Mesodermal cell (in vitro differentiated cells): ENCODE results near the gene ANXA6.
"Not testable (repeated sequence)": the region's sequence is repeated elsewhere in the genome, so short reads cannot be mapped to it uniquely, and the experiment has no call there.

Experiments
- H3K27ac ChIP-seq: 2 replicates; pipeline ENCODE4 v1.7.0; 2013; ENCODE audit warnings: mild to moderate bottlenecking, low read depth, low read length, moderate library complexity; ENCODE audit not compliant: severe bottlenecking
- H3K36me3 ChIP-seq: 2 replicates; pipeline ENCODE4 v1.7.1; 2013; ENCODE audit warnings: mild to moderate bottlenecking, low read length, moderate library complexity; ENCODE audit not compliant: control insufficient read depth, insufficient read depth
- H3K4me1 ChIP-seq: one replicate; pipeline ENCODE4 v1.7.1; 2013; ENCODE audit warnings: mild to moderate bottlenecking, low read length; ENCODE audit not compliant: insufficient read depth, control insufficient read depth, poor library complexity, severe bottlenecking
- H3K4me3 ChIP-seq: 2 replicates; pipeline ENCODE4 v1.7.0; 2013; ENCODE audit warnings: low read length, control low read depth, mild to moderate bottlenecking; ENCODE audit not compliant: insufficient read depth, poor library complexity, severe bottlenecking; ENCODE audit errors: extremely low read depth
- H3K9me3 ChIP-seq: 2 replicates; pipeline ENCODE4 v1.7.1; 2013; ENCODE audit warnings: mild to moderate bottlenecking, low read length, moderate library complexity; ENCODE audit not compliant: control insufficient read depth
- WGBS, 2 experiments: methylation state at CpG; one replicate each; pipeline ENCODE4 v1.1.5; 2013; ENCODE audit warnings: missing lambda C conversion rate in 2 of 2; ENCODE audit not compliant: insufficient coverage in 2 of 2; 5-methylcytosine and 5-hydroxymethylcytosine counted together

ANXA6 gene

DNA sequence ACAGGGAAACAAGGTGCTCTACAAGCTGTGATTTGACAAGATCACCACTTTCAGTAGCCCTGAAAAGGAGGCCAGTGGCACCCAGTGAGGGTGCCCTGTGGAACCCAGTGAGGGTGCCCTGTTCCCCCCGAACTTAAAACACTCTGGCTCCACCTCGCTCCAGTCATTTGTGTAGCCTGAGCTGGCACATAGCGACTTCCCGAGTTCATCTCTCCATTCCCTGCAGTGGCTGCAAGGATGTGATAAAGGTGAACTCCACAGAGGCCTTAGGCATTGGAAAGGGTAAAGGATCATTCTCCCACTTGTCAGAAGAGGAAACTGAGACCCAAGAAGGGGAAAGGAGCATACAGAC, 21.9 kb upstream of the ANXA6 start:
- Histone ChIP-seq H3K36me3 (no peaks in the 10 kb centered on the region), H3K4me3 (no peak overlapping the region), H3K9me3 (no peaks in the 10 kb centered on the region), H3K4me1 (no peaks in the 10 kb centered on the region), H3K27ac (no peak overlapping the region)
- WGBS, 2 experiments = 93 to 95% methylated on average over 3 of the region's 4 CpGs

DNA sequence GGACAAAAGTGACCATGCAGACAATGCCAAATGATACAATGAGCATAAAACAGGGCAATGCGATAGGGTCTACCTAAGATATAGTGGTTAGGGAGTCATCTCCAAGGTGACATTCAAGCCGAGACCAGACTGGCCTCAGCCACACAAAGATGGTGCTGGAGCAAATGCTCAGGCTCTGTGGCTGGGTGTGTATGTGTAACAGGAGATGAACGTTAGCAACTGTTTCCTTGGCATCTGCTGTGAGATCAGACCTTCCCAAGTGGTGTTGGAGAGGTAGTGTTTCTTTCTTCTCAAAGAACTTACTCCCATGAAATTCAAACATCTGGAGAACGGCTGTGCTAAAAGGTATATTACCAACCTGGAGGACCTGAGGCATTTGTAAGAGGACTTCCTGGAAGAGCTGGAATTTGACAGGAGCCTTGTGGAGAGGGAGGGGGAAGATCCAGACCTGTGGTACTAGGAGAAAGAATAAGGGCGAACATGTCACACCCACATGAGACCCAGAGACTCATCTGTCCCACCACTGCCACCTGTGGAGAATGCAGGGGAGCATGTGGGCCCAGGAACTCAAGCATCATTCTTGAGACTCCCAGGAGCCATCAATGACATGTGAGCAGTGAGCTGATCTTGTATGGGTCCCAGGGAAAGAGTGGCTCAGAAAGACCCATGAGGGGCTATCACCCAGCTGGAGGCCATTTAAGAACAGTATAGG, 21.4 kb upstream of the ANXA6 start:
- no peaks in the 10 kb centered on the region for H3K4me1 ChIP-seq
- no peaks in the 10 kb centered on the region for H3K36me3 ChIP-seq
- H3K4me3 ChIP-seq = no peak overlapping the region
- no peaks in the 10 kb centered on the region for H3K9me3 ChIP-seq
- WGBS, 2 experiments = 92 to 100% methylated on average over 2 of the region's 5 CpGs
- no peak overlapping the region for H3K27ac ChIP-seq

DNA sequence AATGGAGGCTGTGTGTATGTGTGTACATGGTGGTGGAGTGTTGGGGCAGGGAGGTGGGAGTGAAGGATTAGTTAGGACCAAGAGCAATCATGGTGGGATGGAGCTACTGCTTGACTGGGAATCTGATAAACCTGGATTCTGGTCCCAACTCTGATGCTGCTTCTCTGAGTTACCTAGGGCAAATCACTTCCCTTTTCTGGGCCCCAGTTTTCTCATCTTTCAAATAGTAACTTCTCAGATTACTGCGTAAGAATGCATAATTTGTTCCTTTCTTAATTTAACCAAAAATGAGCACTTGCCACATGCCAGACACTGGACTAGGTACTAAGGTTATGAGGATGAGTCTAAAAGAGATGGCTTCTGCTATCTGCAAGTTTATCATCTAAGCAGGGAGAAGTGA, 20.8 kb upstream of the ANXA6 start:
- Histone ChIP-seq H3K4me3 (no peak overlapping the region), H3K4me1 (no peaks in the 10 kb centered on the region), H3K9me3 (no peaks in the 10 kb centered on the region), H3K36me3 (no peaks in the 10 kb centered on the region), H3K27ac (no peak overlapping the region)
- WGBS, 2 experiments = 100% methylated on average over 1 of the region's 1 CpG; no CpG with 5 or more reads in 1 of the 2 experiments

DNA sequence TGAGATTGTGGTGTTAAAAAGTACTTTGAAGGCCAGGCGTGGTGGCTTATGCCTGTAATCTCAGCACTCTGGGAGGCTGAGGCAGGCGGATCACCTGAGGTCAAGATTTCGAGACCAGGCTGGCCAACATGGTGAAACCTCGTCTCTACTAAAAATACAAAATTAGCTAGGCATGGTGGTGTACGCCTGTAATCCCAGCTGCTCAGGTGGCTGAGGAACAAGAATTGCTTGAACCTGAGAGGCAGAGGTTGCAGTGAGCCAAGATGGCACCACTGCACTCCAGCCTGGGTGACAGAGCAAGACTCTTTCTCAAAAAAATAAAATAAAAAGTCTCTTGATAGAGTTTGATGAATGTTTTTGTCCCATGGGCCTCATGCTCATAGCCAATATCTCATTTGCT, 18.7 kb upstream of the ANXA6 start:
- H3K4me3 ChIP-seq, H3K27ac ChIP-seq, H3K4me1 ChIP-seq, H3K9me3 ChIP-seq, H3K36me3 ChIP-seq: not testable (repeated sequence)
- WGBS, 2 experiments = 84 to 94% methylated on average over 4 to 5 of the region's 5 CpGs

DNA sequence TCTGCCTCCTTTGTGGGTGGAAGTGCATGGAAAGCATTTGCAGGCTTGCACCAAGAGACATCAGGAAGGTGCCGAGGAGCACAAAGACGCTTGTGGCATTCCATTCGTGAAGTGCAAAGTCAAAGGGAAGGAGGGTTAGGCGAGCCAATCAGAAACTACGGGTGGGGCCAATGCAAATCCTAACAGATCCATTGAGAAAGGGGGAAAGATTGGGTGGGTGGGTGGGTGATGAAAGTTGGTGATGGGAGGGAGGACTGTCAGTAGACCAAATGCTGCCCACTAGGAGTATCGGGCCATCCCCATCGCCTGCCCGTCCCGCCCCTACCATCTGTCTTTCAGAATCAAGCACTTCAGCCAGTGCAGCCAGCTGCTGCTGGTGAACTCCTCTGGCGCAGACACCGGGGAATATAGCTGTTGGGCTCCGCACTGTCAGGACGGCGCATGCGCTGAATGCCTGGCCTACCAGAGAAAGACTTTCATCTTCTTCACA, 17.1 kb upstream of the ANXA6 start:
- Histone ChIP-seq H3K4me1 (no peaks in the 10 kb centered on the region), H3K36me3 (no peaks in the 10 kb centered on the region), H3K4me3 (no peak overlapping the region), H3K27ac (no peak overlapping the region), H3K9me3 (no peaks in the 10 kb centered on the region)
- 87 to 90% methylated on average over 14 to 15 of the region's 15 CpGs for WGBS, 2 experiments

DNA sequence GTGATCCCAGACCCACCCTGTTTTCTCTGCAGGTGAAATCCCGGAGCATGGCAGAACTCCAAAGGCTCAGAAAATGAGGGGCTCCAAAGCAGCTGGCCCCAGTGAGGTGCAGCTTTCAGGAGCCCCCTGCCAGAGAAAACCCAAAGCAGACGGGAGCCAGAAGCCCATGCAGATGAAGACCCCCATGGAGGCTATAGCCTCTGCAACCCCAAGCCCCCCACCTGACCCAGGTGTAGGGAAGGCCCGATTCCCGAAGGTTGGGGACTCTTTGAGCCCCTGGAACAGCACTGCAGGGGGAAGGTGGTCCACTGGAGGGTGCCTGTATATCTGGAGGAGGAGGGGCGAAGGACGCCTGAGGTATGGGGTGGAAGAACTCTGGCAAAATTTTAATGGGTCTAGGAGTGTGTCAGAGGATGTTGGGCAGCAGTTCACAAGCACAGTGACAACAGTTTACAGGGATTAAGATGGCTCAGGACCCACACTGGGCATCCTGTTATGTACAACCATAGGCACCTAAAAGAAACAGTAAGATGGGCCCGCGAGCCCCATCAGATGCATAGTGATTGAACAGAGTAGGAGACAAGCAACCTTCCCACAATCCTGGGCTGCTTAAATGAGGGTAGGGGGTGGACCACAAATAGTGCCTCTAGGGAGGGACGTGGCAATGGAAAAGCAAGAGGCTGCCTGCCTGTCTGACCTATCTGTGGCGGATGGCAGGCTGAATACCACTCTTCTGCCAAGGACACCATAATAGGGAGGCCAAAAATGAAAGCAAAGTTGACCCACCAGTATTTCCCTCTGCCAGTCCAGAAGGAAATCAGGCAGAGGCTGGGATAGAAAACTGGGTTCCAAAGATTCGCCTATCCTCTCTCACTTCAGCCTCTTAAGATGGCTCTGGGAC, 16.4 kb upstream of the ANXA6 start:
- Histone ChIP-seq H3K9me3 (no peaks in the 10 kb centered on the region), H3K27ac (no peak overlapping the region), H3K4me3 (no peak overlapping the region), H3K36me3 (no peaks in the 10 kb centered on the region), H3K4me1 (no peaks in the 10 kb centered on the region)
- WGBS, 2 experiments = 98 to 100% methylated on average over 5 to 9 of the region's 11 CpGs

DNA sequence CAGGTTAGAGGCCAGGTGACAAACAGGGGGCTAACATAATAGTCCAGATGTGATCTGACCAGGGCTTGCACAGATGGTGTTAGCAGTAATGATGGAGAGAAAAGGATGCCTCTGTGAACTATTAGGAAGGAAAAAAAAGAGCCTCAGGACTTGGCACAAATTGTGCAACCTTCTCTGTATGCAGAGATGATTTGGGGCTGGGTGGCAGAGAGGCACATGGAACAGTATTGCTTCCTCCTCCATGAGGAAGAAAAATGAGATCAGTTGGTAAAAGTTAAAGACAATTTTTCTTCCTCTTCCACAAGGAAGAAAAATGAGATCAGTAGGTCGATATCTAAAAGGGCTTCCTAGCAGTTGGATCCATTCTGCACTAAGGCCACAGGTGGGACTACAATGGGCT, 13.9 kb upstream of the ANXA6 start:
- Histone ChIP-seq H3K36me3 (no peaks in the 10 kb centered on the region), H3K4me1 (no peaks in the 10 kb centered on the region), H3K27ac (no peak overlapping the region), H3K4me3 (no peak overlapping the region), H3K9me3 (no peaks in the 10 kb centered on the region)
- WGBS, 2 experiments = no CpG with 5 or more reads among the region's 1 CpG

DNA sequence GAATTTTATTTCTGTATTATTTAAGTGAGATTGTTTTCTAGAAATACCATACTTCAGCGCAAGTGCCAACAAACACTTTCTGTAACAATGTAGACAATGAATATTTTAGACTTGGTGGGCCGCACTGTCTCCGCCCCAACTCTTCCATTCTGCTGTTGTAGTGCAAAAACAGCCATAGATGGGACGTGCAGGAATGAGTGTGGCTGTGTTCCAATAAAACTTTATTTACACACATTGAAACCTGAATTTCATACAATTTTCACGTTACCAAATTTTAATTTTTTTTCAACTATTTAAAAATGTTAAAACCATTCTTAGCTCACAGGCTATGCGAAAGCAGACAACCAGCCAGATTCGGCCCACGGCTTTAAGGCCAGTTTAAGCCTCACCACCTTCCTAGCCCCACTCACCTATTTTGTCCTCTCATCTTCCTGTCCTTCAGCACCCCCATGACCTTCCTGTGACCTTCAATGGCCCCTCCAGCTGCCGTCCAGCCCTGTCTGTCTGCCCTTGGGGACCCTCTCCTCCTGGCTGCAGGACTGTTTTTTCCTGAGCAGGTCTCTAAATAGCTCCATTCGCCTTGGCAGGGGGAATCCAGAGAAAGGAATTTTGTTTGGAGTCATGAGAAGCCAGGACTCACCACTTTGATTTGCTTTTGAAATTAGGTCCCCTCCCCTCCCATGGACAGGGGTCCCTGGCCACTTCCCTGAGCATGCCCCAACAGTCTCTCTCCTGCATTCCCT, 11.2 kb upstream of the ANXA6 start:
- Histone ChIP-seq H3K9me3 (no peaks in the 10 kb centered on the region), H3K36me3 (no peaks in the 10 kb centered on the region), H3K27ac (no peak overlapping the region), H3K4me1 (no peaks in the 10 kb centered on the region), H3K4me3 (no peak overlapping the region)
- WGBS, 2 experiments = 81% methylated on average over 4 to 5 of the region's 10 CpGs

DNA sequence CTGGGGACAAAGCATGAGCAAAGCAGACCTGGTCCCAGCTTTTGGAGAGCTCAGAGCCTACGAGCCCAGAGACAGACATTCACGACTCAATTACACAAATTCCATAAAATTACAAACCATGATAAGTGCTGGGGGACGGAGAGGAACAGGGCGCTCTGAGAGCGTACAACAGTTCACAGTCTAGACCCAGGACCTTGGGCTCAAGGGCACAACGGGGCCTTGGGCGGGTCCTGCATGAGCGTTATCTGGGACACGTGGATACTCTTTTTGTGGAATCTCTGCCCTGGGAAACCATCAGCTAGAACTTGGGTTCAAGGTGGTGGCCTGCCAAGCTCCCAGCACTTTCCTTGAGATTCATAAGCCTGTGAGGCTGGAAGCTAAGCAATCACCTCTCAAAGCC, 9.4 kb upstream of the ANXA6 start:
- Histone ChIP-seq H3K9me3 (no peaks in the 10 kb centered on the region), H3K36me3 (no peaks in the 10 kb centered on the region), H3K4me1 (no peaks in the 10 kb centered on the region), H3K27ac (no peak overlapping the region), H3K4me3 (no peak overlapping the region)
- WGBS, 2 experiments = 90 to 95% methylated on average over 7 to 9 of the region's 9 CpGs

DNA sequence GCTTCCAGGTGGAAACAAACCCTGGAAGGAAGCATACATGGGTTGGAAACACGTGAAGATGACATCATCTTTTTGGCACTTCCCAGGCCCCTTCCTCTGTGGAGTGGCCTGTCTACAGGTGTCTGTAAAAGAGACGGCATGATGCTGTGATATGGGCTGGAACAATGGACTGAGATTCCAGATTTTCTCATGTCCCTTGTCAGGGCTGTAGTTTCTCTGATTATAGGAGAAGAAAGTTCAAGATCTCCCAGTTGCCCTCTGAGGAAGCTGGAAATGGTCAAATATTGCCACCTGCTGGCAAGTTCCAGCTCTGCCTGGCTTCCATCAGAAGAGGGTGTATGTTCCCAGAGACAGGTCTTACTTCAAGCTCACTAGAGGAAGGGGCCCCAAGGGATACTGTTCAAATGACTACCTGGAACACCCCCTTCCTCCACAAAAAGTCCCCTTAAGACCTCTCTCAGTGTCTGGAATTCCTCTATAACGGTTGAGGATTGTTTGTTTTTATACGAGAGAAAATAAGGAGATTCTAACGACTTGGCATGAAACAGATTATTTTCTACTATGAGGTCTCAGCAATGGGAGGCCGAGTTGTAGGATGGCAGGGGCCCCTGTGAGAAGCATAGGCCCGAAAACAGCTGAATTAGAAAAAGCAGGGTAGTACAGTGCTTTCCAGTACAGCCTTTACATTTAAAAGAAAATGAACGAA, 7.3 kb upstream of the ANXA6 start:
- Histone ChIP-seq H3K4me3 (no peak overlapping the region), H3K27ac (no peak overlapping the region), H3K9me3 (no peaks in the 10 kb centered on the region), H3K4me1 (no peaks in the 10 kb centered on the region), H3K36me3 (no peaks in the 10 kb centered on the region)
- 70 to 72% methylated on average over 5 to 7 of the region's 8 CpGs for WGBS, 2 experiments
